Measurements from ENCODE around the gene SYNDIG1.

SYNDIG1 gene

DNA sequence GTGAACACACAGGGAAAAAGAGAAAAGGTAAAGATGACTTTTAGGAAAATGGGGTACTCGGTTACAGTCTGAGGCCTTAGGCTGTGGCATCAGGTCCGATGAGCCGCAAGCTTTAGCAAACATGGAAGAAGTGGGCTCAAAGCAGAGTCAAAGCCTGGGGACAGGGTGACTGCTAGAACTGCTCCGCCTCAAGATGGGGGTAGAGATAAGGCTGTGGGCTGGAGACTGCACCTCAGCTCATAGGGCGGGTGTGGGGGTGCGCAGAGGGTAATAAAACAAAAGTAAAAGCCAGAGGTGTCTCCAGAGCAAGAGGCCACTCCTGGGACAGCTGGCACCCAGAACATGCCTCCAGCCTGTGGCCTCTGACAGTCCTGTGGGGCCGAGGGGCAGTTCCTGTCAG, 21.3 kb upstream of the SYNDIG1 start:
- Histone ChIP-seq H3K4me3 (ENCODE audit: insufficient read depth in 1 of 2, low read depth in 1 of 2, low read length in 2 of 2) (no peak overlapping the region), H4K91ac (ENCODE audit: low read length) (no peak overlapping the region), H2BK5ac (ENCODE audit: low read depth, low read length, poor library complexity, severe bottlenecking) (no peak overlapping the region), H2BK120ac (ENCODE audit: low read depth, low read length) (no peak overlapping the region), H3K9me3 (ENCODE audit: control insufficient read depth, low read length) (no peaks in the 10 kb centered on the region), H3K4me2 (ENCODE audit: low read length, poor library complexity, severe bottlenecking) (no peak overlapping the region), H3K14ac (ENCODE audit: low read length in 2 of 2) (no peak overlapping the region), H3K18ac (ENCODE audit: low read depth in 1 of 2, low read length in 2 of 2) (no peak overlapping the region), H2AK5ac (ENCODE audit: low read length, severe bottlenecking) (no peak overlapping the region), H2AFZ (ENCODE audit: low read depth, low read length) (no peak overlapping the region), H3K4ac (ENCODE audit: low read depth in 1 of 2, low read length in 2 of 2) (no peak overlapping the region), H3K79me1 (replicated peaks; ENCODE audit: low read length, poor library complexity, severe bottlenecking) (no peaks in the 10 kb centered on the region), H3K23ac (ENCODE audit: low read length in 2 of 2) (no peak overlapping the region), H4K8ac (ENCODE audit: low read length) (no peak overlapping the region), H3K27ac (ENCODE audit: low read length, poor library complexity, severe bottlenecking) (no peak overlapping the region), H3K9ac (ENCODE audit: low read length) (no peak overlapping the region), H2BK15ac (ENCODE audit: low read depth, poor library complexity, severe bottlenecking) (no peak overlapping the region), H3K4me1 (ENCODE audit: control insufficient read depth, insufficient read depth, low read depth, low read length) (no peaks in the 10 kb centered on the region), H3K27me3 (ENCODE audit: control insufficient read depth in 1 of 2, insufficient read depth in 1 of 2, low read length in 2 of 2) (peaks cover 33 to 66% of the 10 kb centered on the region in 2 experiments), H2BK12ac (ENCODE audit: low read length in 2 of 2) (no peak overlapping the region), H3K36me3 (ENCODE audit: control insufficient read depth in 1 of 2, insufficient read depth in 2 of 2, low read depth in 1 of 2, low read length in 2 of 2) (no peaks in the 10 kb centered on the region)
- WGBS: 80% methylated on average over 7 of the region's 7 CpGs
- no peak for DNase-seq

DNA sequence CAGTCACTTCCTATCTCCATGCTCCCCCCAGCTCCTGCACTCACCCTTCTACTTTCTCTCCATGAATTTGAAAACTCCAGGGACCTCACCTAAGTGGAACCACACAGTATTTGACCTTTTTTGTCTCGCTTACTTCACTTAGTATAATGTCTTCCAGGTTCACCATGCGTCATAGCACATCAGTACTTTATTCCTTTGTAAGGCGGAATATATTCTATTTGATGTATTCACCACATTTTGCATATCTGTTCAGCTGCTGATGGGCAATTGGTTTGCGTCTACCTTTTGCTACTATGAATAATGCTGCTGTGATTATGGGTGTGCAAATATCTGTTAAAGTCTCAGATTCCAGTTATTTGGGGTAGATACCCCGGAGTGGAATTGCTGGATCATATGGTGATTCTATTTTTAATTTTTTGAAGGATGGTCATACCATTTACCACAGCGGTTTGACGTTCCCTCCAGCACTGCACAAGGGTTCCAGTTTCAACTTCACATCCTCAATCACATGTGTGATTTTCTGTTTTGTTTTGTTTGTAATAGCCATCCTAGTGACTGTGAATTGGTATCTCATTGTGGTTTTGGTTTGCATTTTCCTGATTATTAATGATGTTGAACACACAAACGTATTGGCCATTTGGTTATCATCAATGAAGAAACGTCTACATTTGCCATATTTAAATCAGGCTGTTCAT, 20.3 kb upstream of the SYNDIG1 start:
- Histone ChIP-seq H3K27me3 (ENCODE audit: control insufficient read depth in 1 of 2, insufficient read depth in 1 of 2, low read length in 2 of 2) (peaks cover 25 to 68% of the 10 kb centered on the region in 2 experiments), H3K23ac (ENCODE audit: low read length in 2 of 2) (no peak overlapping the region), H3K79me1 (replicated peaks; ENCODE audit: low read length, poor library complexity, severe bottlenecking) (no peaks in the 10 kb centered on the region), H3K4me3 (ENCODE audit: insufficient read depth in 1 of 2, low read depth in 1 of 2, low read length in 2 of 2) (no peak overlapping the region), H3K4ac (ENCODE audit: low read depth in 1 of 2, low read length in 2 of 2) (no peak overlapping the region), H2BK5ac (ENCODE audit: low read depth, low read length, poor library complexity, severe bottlenecking) (no peak overlapping the region), H2AK5ac (ENCODE audit: low read length, severe bottlenecking) (no peak overlapping the region), H4K8ac (ENCODE audit: low read length) (no peak overlapping the region), H3K27ac (ENCODE audit: low read length, poor library complexity, severe bottlenecking) (no peak overlapping the region), H2BK15ac (ENCODE audit: low read depth, poor library complexity, severe bottlenecking) (no peak overlapping the region), H2BK12ac (ENCODE audit: low read length in 2 of 2) (no peak overlapping the region), H3K18ac (ENCODE audit: low read depth in 1 of 2, low read length in 2 of 2) (no peak overlapping the region), H3K36me3 (ENCODE audit: control insufficient read depth in 1 of 2, insufficient read depth in 2 of 2, low read depth in 1 of 2, low read length in 2 of 2) (no peaks in the 10 kb centered on the region), H4K91ac (ENCODE audit: low read length) (no peak overlapping the region), H3K9me3 (ENCODE audit: control insufficient read depth, low read length) (no peaks in the 10 kb centered on the region), H3K9ac (ENCODE audit: low read length) (no peak overlapping the region), H3K4me2 (ENCODE audit: low read length, poor library complexity, severe bottlenecking) (no peak overlapping the region), H3K14ac (ENCODE audit: low read length in 2 of 2) (no peak overlapping the region), H2AFZ (ENCODE audit: low read depth, low read length) (no peak overlapping the region), H2BK120ac (ENCODE audit: low read depth, low read length) (no peak overlapping the region), H3K4me1 (ENCODE audit: control insufficient read depth, insufficient read depth, low read depth, low read length) (no peaks in the 10 kb centered on the region)
- WGBS: 80% methylated on average over 7 of the region's 9 CpGs
- DNase-seq: no peak

DNA sequence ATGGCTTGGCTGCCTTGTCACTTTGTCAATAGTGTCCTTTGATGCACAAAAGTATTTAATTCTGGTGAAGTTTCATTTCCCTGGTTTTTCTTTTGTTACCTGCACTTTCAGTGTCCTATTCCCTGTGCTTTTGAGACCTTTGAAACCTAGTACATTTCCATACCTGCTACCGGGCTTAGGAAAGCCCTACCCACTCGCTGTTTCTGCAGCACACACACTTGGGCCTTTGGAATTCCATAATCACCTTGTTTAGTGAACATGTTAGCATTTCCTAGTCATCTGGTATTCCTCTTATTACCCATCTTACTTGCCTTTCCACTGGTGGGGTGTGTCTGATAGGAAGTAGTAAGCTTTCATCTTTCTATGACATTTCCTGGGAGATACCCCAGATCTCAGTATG, 19.3 kb upstream of the SYNDIG1 start:
- Histone ChIP-seq H3K27ac (ENCODE audit: low read length, poor library complexity, severe bottlenecking) (no peak overlapping the region), H2AK5ac (ENCODE audit: low read length, severe bottlenecking) (no peak overlapping the region), H3K79me1 (replicated peaks; ENCODE audit: low read length, poor library complexity, severe bottlenecking) (no peaks in the 10 kb centered on the region), H2BK12ac (ENCODE audit: low read length in 2 of 2) (no peak overlapping the region), H3K9me3 (ENCODE audit: control insufficient read depth, low read length) (no peaks in the 10 kb centered on the region), H3K9ac (ENCODE audit: low read length) (no peak overlapping the region), H3K36me3 (ENCODE audit: control insufficient read depth in 1 of 2, insufficient read depth in 2 of 2, low read depth in 1 of 2, low read length in 2 of 2) (no peaks in the 10 kb centered on the region), H3K4me3 (ENCODE audit: insufficient read depth in 1 of 2, low read depth in 1 of 2, low read length in 2 of 2) (no peak overlapping the region), H3K4me1 (ENCODE audit: control insufficient read depth, insufficient read depth, low read depth, low read length) (no peaks in the 10 kb centered on the region), H3K18ac (ENCODE audit: low read depth in 1 of 2, low read length in 2 of 2) (no peak overlapping the region), H2AFZ (ENCODE audit: low read depth, low read length) (no peak overlapping the region), H3K14ac (ENCODE audit: low read length in 2 of 2) (no peak overlapping the region), H4K8ac (ENCODE audit: low read length) (no peak overlapping the region), H4K91ac (ENCODE audit: low read length) (no peak overlapping the region), H2BK120ac (ENCODE audit: low read depth, low read length) (no peak overlapping the region), H2BK15ac (ENCODE audit: low read depth, poor library complexity, severe bottlenecking) (no peak overlapping the region), H3K23ac (ENCODE audit: low read length in 2 of 2) (no peak overlapping the region), H3K4ac (ENCODE audit: low read depth in 1 of 2, low read length in 2 of 2) (no peak overlapping the region), H2BK5ac (ENCODE audit: low read depth, low read length, poor library complexity, severe bottlenecking) (no peak overlapping the region), H3K27me3 (ENCODE audit: control insufficient read depth in 1 of 2, insufficient read depth in 1 of 2, low read length in 2 of 2) (peaks cover 19 to 63% of the 10 kb centered on the region in 2 experiments), H3K4me2 (ENCODE audit: low read length, poor library complexity, severe bottlenecking) (no peak overlapping the region)
- WGBS: 83% methylated on average over 2 of the region's 2 CpGs
- no peak for DNase-seq

DNA sequence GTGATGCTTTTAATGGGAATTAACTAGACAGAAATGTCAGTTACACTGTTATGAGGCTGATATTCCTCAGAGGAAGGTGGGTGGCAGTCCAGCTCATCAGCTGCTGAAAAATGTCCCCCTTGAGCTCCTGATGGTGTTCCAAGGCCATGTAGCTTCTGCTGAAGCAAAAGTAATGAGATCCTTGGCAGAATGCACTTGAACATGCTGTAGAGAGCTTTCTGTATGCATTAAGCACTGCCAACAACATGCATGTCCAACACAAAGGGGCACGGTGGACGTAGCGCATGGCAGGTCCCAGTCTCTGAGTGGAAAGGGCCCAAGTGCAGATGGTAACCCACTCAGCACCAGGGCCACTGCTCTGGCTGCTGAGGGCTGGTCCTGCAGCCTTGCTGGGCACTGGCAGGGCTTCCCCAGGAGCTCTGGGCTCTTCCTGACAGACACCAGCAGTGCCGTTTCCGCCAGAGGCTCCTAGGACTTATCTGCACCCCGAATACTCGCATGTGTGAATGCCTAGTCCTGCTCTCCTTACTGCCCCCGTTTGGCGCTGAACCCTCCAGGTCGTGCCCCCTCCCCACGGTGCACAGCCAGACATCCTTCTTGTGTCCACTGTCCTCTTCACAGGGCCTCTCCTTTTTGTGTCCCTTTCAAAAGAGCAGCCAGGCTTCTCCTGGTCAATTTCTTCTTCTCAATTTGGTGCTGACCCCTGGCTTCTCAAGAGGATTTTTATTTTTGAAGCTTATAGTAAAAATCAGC, 18.6 kb upstream of the SYNDIG1 start:
- Histone ChIP-seq H3K79me1 (replicated peaks; ENCODE audit: low read length, poor library complexity, severe bottlenecking) (no peaks in the 10 kb centered on the region), H3K27me3 (ENCODE audit: control insufficient read depth in 1 of 2, insufficient read depth in 1 of 2, low read length in 2 of 2) (peaks cover 17 to 61% of the 10 kb centered on the region in 2 experiments), H3K9ac (ENCODE audit: low read length) (no peak overlapping the region), H2BK15ac (ENCODE audit: low read depth, poor library complexity, severe bottlenecking) (no peak overlapping the region), H3K4me3 (ENCODE audit: insufficient read depth in 1 of 2, low read depth in 1 of 2, low read length in 2 of 2) (no peak overlapping the region), H2BK120ac (ENCODE audit: low read depth, low read length) (no peak overlapping the region), H2AFZ (ENCODE audit: low read depth, low read length) (no peak overlapping the region), H3K14ac (ENCODE audit: low read length in 2 of 2) (no peak overlapping the region), H3K4ac (ENCODE audit: low read depth in 1 of 2, low read length in 2 of 2) (no peak overlapping the region), H3K36me3 (ENCODE audit: control insufficient read depth in 1 of 2, insufficient read depth in 2 of 2, low read depth in 1 of 2, low read length in 2 of 2) (no peaks in the 10 kb centered on the region), H4K91ac (ENCODE audit: low read length) (no peak overlapping the region), H3K9me3 (ENCODE audit: control insufficient read depth, low read length) (no peaks in the 10 kb centered on the region), H3K4me2 (ENCODE audit: low read length, poor library complexity, severe bottlenecking) (no peak overlapping the region), H2BK5ac (ENCODE audit: low read depth, low read length, poor library complexity, severe bottlenecking) (no peak overlapping the region), H3K18ac (ENCODE audit: low read depth in 1 of 2, low read length in 2 of 2) (no peak overlapping the region), H3K23ac (ENCODE audit: low read length in 2 of 2) (no peak overlapping the region), H2AK5ac (ENCODE audit: low read length, severe bottlenecking) (no peak overlapping the region), H3K27ac (ENCODE audit: low read length, poor library complexity, severe bottlenecking) (no peak overlapping the region), H3K4me1 (ENCODE audit: control insufficient read depth, insufficient read depth, low read depth, low read length) (no peaks in the 10 kb centered on the region), H2BK12ac (ENCODE audit: low read length in 2 of 2) (no peak overlapping the region), H4K8ac (ENCODE audit: low read length) (no peak overlapping the region)
- WGBS: 68% methylated on average over 11 of the region's 11 CpGs
- DNase-seq: no peak
